GM12874 (cell line): ENCODE results near the gene HIPK2.

Experiments
- TF ChIP-seq, protein P1 (sequence below): IDR thresholded peaks from 2 replicates; pipeline ENCODE4 v1.5.1; 2011; ENCODE audit warnings: low read depth, mild to moderate bottlenecking, control low read depth, low read length, moderate library complexity; ENCODE audit not compliant: insufficient read depth

Gene HIPK2

DNA sequence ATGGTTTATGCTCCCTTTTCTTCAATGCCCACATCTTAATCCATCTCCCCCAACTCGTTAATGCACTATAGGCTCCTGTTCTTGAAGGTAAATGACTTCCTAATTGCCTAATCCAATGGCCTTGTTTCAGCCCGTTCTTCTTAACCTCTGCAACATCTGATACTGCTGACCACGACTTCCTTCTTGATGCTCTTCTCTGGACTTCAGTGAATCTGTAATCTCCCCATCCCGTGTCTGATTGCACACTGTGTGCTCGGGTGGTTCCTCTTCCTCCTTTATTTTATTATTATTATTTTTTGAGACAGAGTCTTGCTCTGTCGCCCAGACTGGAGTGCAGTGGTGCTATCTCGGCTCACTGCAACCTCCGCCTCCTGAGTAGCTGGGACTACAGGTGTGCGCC lies 58.9 kb downstream of the HIPK2 start:
- TF ChIP-seq, protein P1, sequence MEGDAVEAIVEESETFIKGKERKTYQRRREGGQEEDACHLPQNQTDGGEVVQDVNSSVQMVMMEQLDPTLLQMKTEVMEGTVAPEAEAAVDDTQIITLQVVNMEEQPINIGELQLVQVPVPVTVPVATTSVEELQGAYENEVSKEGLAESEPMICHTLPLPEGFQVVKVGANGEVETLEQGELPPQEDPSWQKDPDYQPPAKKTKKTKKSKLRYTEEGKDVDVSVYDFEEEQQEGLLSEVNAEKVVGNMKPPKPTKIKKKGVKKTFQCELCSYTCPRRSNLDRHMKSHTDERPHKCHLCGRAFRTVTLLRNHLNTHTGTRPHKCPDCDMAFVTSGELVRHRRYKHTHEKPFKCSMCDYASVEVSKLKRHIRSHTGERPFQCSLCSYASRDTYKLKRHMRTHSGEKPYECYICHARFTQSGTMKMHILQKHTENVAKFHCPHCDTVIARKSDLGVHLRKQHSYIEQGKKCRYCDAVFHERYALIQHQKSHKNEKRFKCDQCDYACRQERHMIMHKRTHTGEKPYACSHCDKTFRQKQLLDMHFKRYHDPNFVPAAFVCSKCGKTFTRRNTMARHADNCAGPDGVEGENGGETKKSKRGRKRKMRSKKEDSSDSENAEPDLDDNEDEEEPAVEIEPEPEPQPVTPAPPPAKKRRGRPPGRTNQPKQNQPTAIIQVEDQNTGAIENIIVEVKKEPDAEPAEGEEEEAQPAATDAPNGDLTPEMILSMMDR = no peak

DNA sequence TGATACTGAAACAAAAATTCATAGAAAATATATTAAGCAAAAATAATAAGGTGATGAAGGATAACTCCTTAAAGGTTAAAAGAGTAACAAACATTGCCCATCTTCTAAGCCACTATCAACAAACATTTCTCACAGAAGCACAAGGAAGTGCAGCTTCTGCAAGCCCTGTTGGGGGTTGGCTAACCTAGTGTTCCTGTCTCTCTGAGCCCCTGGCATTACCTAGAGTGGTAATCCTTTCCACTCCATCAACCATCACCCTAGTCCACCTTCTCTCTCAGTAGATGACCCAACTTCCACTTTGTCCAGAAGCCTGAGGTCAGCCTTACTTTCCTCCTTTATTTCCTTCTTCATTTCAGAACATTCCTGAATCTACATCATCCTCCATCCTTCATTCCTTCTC lies 59.7 kb downstream of the HIPK2 start:
- TF ChIP-seq, protein P1 = no peak

DNA sequence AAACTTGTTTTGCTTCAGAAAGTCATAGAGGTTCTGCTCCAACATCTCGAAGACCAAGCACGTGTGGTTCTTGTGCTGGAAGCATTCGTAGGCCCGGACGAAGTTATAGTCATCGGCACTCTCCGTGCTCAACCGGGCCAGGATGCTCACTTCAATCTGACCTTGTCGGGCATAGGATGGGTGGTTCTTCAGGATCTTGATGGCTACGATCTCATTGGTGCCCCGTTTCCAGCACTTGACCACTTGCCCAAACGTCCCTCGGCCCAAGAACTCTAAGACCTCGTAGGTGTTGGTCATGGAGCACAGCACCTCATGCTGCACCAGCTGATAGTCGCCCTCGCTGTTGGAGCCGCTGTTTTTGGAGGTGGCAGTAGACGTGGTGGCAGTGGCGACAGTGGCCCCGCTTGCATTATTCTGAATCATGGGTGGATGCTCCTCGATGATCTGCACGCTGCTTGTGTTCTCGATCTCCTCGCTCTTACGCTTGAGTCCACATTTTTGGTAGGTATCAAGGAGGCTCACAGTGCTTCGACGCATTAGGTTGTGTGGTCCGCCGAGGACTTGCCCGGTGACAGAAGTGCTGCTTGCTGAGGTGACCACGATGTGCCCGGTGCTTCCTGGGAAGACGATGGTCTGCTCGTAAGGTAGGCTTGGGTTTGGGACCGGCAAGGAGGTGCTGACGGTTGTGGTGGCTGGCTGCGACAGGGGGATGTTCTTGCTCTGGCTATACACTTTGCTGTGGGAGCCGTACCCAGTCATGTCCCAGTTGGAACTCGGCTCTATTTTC lies 61.4 kb downstream of the HIPK2 start:
- TF ChIP-seq, protein P1 = no peak

DNA sequence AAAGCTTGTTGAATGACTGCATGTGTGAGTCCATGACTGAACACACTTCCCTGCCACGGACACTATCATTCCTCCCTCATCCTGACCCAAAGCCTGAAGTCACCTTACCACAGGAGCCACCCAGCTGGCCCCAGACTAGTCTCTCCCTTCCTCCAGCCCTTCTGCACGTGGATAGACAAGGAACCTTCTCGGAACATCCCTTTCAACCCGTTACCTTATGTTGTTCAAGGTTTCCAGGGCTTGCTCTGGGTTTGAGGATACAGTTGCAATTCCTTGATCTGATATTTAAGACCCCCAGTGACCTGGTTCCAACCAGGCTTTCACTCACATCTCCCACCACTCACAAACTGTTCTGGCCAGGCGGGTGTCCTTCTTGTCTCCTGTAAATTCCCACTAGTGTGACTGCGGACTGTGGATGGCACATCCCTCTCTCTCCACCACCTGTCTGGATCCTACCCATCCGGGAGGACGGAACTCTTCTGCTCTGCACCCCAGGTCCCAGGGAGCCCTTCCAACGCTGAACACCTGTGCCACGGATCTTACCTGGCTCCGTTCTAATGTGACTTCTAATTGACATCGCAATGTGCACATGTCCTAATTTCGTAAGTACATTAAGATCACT lies 62.5 kb downstream of the HIPK2 start:
- TF ChIP-seq, protein P1 = no peak

DNA sequence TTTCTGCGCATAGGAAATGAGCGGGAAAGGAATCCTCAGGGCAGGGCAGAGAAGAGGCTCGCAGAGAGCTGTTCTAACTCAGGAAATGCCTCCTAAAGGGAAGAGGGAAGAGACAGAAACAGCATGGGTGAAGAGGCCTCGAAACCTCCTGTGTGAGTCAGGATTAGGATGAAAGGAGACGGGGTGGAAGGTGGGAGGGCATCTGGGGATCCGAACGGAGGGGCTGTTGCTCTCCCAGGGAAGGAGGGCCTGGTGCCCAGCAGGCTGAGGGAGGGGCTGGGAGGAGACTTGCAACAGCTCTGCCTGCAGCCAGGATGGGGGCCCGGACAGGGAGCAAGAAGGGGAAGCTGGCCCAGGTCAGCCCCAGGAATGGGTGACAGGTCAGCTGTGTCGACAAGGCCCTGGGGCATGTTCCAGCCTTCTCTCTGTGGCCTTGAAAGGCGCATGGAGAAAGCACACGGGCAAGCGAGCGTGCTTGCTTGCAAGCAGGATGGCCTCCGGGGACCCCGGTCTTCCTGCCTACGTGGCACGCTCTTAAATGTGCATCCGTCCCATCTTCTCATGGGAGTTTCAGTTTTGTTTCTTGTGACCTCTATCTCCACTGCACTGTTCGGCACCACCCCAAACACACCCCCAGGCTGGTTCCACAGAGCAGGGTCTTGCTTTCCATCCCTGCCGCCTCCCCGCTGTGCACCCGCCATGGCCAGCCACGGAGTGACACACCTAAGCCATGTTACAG lies 63.5 kb downstream of the HIPK2 start:
- TF ChIP-seq, protein P1 = no peak

DNA sequence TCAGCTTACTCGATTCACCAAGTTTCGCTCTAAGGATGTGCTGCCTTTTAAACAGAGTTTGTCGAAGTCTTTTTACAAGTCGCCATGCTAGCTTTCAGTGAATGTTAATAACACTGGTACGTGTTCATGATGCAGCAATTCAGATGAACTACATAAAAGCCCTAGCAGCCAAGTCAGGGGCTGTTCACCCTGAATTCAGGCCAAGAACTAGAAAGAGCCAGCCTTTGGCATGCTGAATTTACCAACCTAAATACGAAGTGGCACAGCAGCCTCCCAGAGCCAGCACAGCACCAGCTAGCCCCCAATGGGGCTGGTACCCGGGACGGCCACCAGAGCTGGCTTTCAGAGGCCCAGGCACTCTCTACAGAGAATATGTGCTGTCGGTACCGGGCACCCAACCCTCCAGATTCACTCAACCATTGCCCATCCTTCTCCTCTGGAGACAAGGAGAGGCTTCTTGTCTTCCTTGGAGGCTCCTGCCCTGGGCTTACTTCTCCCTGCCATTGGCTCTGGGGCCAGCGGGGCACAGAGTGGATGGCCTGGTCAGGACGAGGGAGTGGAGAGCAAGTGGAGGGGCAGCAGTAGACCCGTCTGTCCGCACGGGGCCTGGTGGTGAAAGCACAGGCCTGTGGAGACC lies 64.2 kb downstream of the HIPK2 start:
- TF ChIP-seq, protein P1 = no peak

DNA sequence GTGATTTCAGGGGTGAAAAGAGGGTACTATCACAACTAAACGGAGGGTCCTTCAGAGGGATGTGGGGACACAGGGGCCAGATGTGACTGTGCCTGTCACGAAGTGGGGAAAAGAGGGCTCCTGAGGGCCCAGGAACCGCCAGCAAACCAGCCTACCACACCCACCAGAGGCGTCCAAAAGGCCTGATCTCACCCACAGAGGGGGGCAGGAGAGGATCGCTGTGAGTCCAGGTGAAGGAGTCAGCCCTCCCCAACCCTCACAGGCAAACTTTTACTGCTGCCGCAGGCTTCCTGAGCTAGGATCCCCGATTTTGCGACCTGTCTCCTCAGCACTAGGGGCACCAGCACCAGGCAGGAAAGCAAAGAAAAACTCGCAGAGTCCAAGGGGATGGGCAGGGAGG lies 64.7 kb downstream of the HIPK2 start:
- TF ChIP-seq, protein P1 = no peak
